K562 (cell line): ENCODE measurements around the gene CSRNP3. TPM values are rescaled to one million over a fixed set of nuclear protein-coding genes. Genes with fewer than 3 reads are reported as not detected.

ENCODE experiments used
- ATAC-seq: fragments of 200-7000 bp; cut with Tn5 transposase; 3 replicates; pipeline ENCODE4 v1.9.1; 2020; ENCODE audit warnings: moderate library complexity
- BruUV-seq: library from RNA; stranded (reverse); fragments of 400-500 nt; replicated peaks from 2 replicates; lab custom pipeline; 2021; lab: Mats Ljungman, UMichigan
- CTCF ChIA-PET: fragments of 300-600 bp; formaldehyde crosslinking; extraction: SDS; loops from one replicate; lab custom pipeline; 2021; ENCODE audit warnings: low intra/inter-chr PET ratio; lab: Yijun Ruan, JAX
- POLR2A ChIA-PET: fragments of 300-600, 350-650 bp; sonication (Branson Sonifier 250); formaldehyde crosslinking; extraction: SDS; loops from one replicate; lab custom pipeline; 2021; ENCODE audit warnings: antibody characterized with exemption, inconsistent platforms; lab: Yijun Ruan, JAX
- DNase-seq, 4 experiments: peaks; one replicate each; pipeline versions ENCODE4 v3.0.0 to v3.0.0-alpha.2; 2011 to 2018; ENCODE audit warnings: low spot score in 3 of 4, mixed read lengths in 3 of 4; ENCODE audit errors: extremely low read depth in 1 of 4
- FAIRE-seq: peaks from 2 replicates; lab custom pipeline; 2011; peaks lifted over from hg19 to GRCh38; lab: Jason Lieb, UNC
- H2AFZ ChIP-seq: 2 replicates; pipeline ENCODE4 v1.6.0; 2011; ENCODE audit warnings: low read depth, low read length, control low read depth, inconsistent platforms
- H3K27ac ChIP-seq: fragments of 200-600 bp; 3 replicates; pipeline ENCODE4 v1.8.0; 2011; ENCODE audit warnings: low read depth, mild to moderate bottlenecking, control low read depth, inconsistent platforms, low read length, moderate library complexity, mixed read lengths; ENCODE audit errors: extremely low read depth
- H3K27me3 ChIP-seq, 2 experiments: fragments of 300-600 bp in 1 of 2; 2 replicates in 1 of 2; 3 replicates in 1 of 2; pipeline versions ENCODE4 v1.6.0 to v1.8.0; 2011; ENCODE audit warnings: inconsistent platforms in 2 of 2, low read length in 2 of 2, mild to moderate bottlenecking in 1 of 2, mixed read lengths in 1 of 2, moderate library complexity in 1 of 2; ENCODE audit not compliant: control insufficient read depth in 2 of 2, insufficient read depth in 2 of 2
- H3K36me3 ChIP-seq: fragments of 300-600 bp; 3 replicates; pipeline ENCODE4 v1.8.0; 2011; ENCODE audit warnings: mild to moderate bottlenecking, low read length, inconsistent platforms; ENCODE audit not compliant: control insufficient read depth, insufficient read depth
- H3K4me1 ChIP-seq, 2 experiments: fragments of 200-600 bp in 1 of 2; replicated peaks in 1 of 2; 2 replicates in 1 of 2; 3 replicates in 1 of 2; pipeline versions ENCODE4 v1.5.1 to v1.8.0; 2011; ENCODE audit warnings: inconsistent platforms in 2 of 2, low read length in 2 of 2, mild to moderate bottlenecking in 1 of 2, mixed read lengths in 1 of 2, moderate library complexity in 1 of 2; ENCODE audit not compliant: control insufficient read depth in 2 of 2, insufficient read depth in 2 of 2
- H3K4me2 ChIP-seq: 2 replicates; pipeline ENCODE4 v1.6.1; 2011; ENCODE audit warnings: low read length, control low read depth, inconsistent platforms, mixed read lengths; ENCODE audit not compliant: insufficient read depth
- H3K4me3 ChIP-seq: fragments of 200-600 bp; sonication (generic), shearing (Covaris generic); 2 replicates; pipeline ENCODE4 v1.5.1; 2016; ENCODE audit warnings: control low read depth, inconsistent platforms
- H3K79me2 ChIP-seq: fragments of 200-600 bp; 3 replicates; pipeline ENCODE4 v1.8.0; 2011; ENCODE audit warnings: low read length, inconsistent platforms; ENCODE audit not compliant: control insufficient read depth, insufficient read depth
- H3K9ac ChIP-seq, 2 experiments: 2 replicates each; pipeline versions ENCODE4 v1.6.0 to v1.6.1; 2011; ENCODE audit warnings: low read depth in 2 of 2, low read length in 2 of 2, control low read depth in 1 of 2, inconsistent platforms in 1 of 2, mild to moderate bottlenecking in 1 of 2, mixed read lengths in 1 of 2; ENCODE audit not compliant: insufficient read depth in 1 of 2
- H3K9me1 ChIP-seq: one replicate; pipeline ENCODE4 v1.6.0; 2011; ENCODE audit warnings: inconsistent platforms, mild to moderate bottlenecking, low read length, moderate library complexity; ENCODE audit not compliant: control insufficient read depth, insufficient read depth
- H3K9me3 ChIP-seq: replicated peaks from 2 replicates; pipeline ENCODE4 v1.5.1; 2011; ENCODE audit warnings: low read depth, low read length, inconsistent platforms; ENCODE audit not compliant: control insufficient read depth, insufficient read depth
- H4K20me1 ChIP-seq: replicated peaks from 2 replicates; pipeline ENCODE4 v1.6.1; 2011; ENCODE audit warnings: low read length, inconsistent platforms, mixed read lengths; ENCODE audit not compliant: control insufficient read depth, insufficient read depth
- CAMTA2 ChIP-seq: fragments of 250-450 bp; sonication (Bioruptor Pico); conservative IDR thresholded peaks from 2 replicates; pipeline ENCODE4 v1.5.1; 2022
- CBX5 ChIP-seq: IDR thresholded peaks from 2 replicates; pipeline ENCODE4 v1.6.1; 2014; ENCODE audit warnings: low read depth, borderline replicate concordance
- CHD1 ChIP-seq: fragments of 200-600 bp; sonication (generic); IDR thresholded peaks from one replicate; pipeline ENCODE4 v1.6.1; 2012; ENCODE audit warnings: mild to moderate bottlenecking, moderate library complexity, low read length, inconsistent platforms
- CTBP1 ChIP-seq: fragments of 450-650 bp; IDR thresholded peaks from 2 replicates; pipeline ENCODE4 v1.6.1; 2016; ENCODE audit warnings: borderline replicate concordance
- FOXP1 ChIP-seq: sonication (generic); formaldehyde crosslinking; IDR thresholded peaks from 2 replicates; pipeline ENCODE4 v1.8.0; 2022; ENCODE audit warnings: mild to moderate bottlenecking, missing genetic modification reagents
- ILF3 ChIP-seq: fragments of 450-650 bp; IDR thresholded peaks from 2 replicates; pipeline ENCODE4 v1.6.1; 2018; ENCODE audit warnings: antibody characterized with exemption, mild to moderate bottlenecking, moderate library complexity, borderline replicate concordance
- KLF6 ChIP-seq: fragments of 250-450 bp; sonication (Bioruptor Pico); IDR thresholded peaks from 2 replicates; pipeline ENCODE4 v1.4.0; 2020; ENCODE audit warnings: mild to moderate bottlenecking, moderate library complexity, borderline replicate concordance
- POLR2AphosphoS5 ChIP-seq: IDR thresholded peaks from 2 replicates; pipeline ENCODE4 v1.6.1; 2011; ENCODE audit warnings: mild to moderate bottlenecking, low read depth, low read length, moderate library complexity; ENCODE audit not compliant: control insufficient read depth, insufficient read depth
- RBM15 ChIP-seq: fragments of 200-400 bp; formaldehyde crosslinking; IDR thresholded peaks from 2 replicates; pipeline ENCODE4 v1.6.1; 2018; ENCODE audit warnings: mild to moderate bottlenecking, low read length, moderate library complexity; ENCODE audit not compliant: insufficient read depth
- SRSF7 ChIP-seq: fragments of 200-400 bp; formaldehyde crosslinking; optimal IDR thresholded peaks from 2 replicates; pipeline ENCODE3; 2017; ENCODE audit warnings: mild to moderate bottlenecking, low read depth, low read length
- THRAP3 ChIP-seq: fragments of 450-650 bp; IDR thresholded peaks from 2 replicates; pipeline ENCODE4 v1.6.1; 2016; ENCODE audit warnings: mild to moderate bottlenecking, inconsistent platforms, borderline replicate concordance
- ZNF133 ChIP-seq: fragments of 250-450 bp; sonication (Bioruptor Pico); IDR thresholded peaks from 2 replicates; pipeline ENCODE4 v1.4.0; 2020; ENCODE audit warnings: mild to moderate bottlenecking
- ZNF134 ChIP-seq: fragments of 250-450 bp; sonication (Bioruptor Pico); conservative IDR thresholded peaks from 2 replicates; pipeline ENCODE4 v1.4.0; 2020
- WGBS: fragments of 100-300 bp; shearing (Covaris generic); methylation state at CpG from one replicate; pipeline ENCODE4 v1.1.6; 2016; ENCODE audit warnings: low coverage, mixed read lengths; ENCODE audit not compliant: insufficient coverage; ENCODE audit errors: missing lambda C conversion rate; 5-methylcytosine and 5-hydroxymethylcytosine counted together
- in situ Hi-C: fragments of 300-500 bp; cut with MboI; formaldehyde crosslinking; loops from 4 replicates; pipeline ENCODE4 v1.15.0; 2018; ENCODE audit warnings: inconsistent platforms, mixed read lengths
- intact Hi-C: fragments of 100-400 bp; cut with micrococcal nuclease; formaldehyde crosslinking; loops from 2 replicates; pipeline ENCODE4 v1.14.2; 2022
- polyA plus RNA-seq, 8 experiments: library from polyadenylated mRNA; depleted of rRNA in 4 of 8; stranded (reverse) in 5 of 8; unstranded in 3 of 8; fragments of >200 nt; fragmentation: Nextera tagmentation in 2 of 8; fragmentation: Illumina TruSeq in 1 of 8; extraction: Ambion mirVana in 2 of 8; extraction: Trizol in 1 of 8; gene quantifications; 2 replicates each; pipeline versions ENCODE4 v1.2.1 to v1.2.3, GENCODE V29; 2011 to 2014; ENCODE audit warnings: inconsistent platforms in 1 of 8, missing spikeins in 1 of 8
- total RNA-seq, 7 experiments: library from RNA; depleted of rRNA in 6 of 7; stranded (reverse); fragments of >200 nt in 6 of 7; fragmentation: Illumina TruSeq in 2 of 7; extraction: Trizol in 2 of 7; gene quantifications; 2 replicates each; pipeline versions ENCODE4 v1.2.1 to v1.2.3, GENCODE V29; 2011 to 2021; ENCODE audit warnings: low replicate concordance in 1 of 7
- TF ChIP-seq, protein P1 (sequence below), 3 experiments: fragments of 200-800 bp in 1 of 3; fragments of 250-450 bp in 1 of 3; fragments of 450-650 bp in 1 of 3; sonication (Bioruptor Pico) in 1 of 3; sonication (Bioruptor generic) in 1 of 3; formaldehyde crosslinking in 1 of 3; IDR thresholded peaks; 2 replicates each; pipeline versions ENCODE4 v1.6.1 to v1.8.0; 2016 to 2022; ENCODE audit warnings: mild to moderate bottlenecking in 2 of 3, missing genetic modification characterization in 2 of 3, missing compliant biosample characterization in 1 of 3, moderate library complexity in 1 of 3
- TF ChIP-seq, protein P2 (sequence below): fragments of 250-450 bp; sonication (Bioruptor Pico); IDR thresholded peaks from 2 replicates; pipeline ENCODE4 v1.8.0; 2022; ENCODE audit warnings: inconsistent platforms, mild to moderate bottlenecking, moderate library complexity, borderline replicate concordance
- TF ChIP-seq, protein P3 (sequence below): fragments of 250-450 bp; sonication (Bioruptor Pico); IDR thresholded peaks from 2 replicates; pipeline ENCODE4 v1.4.0; 2020; ENCODE audit warnings: borderline replicate concordance
- TF ChIP-seq, protein P4 (sequence below): sonication (generic); formaldehyde crosslinking; IDR thresholded peaks from 2 replicates; pipeline ENCODE4 v1.8.0; 2022; ENCODE audit warnings: mild to moderate bottlenecking, missing genetic modification reagents

Gene CSRNP3
- total and polyA plus RNA-seq, 9 of the 15 experiments (the other 6 are each of a cell fraction or from before 2014, with no cell fraction given): not detected

- no peak overlapping the region for H3K4me2 ChIP-seq
- H3K4me1 ChIP-seq: no peaks in the 10 kb centered on the region
- ATAC-seq: no peak
- no peaks in the 10 kb centered on the region for H3K36me3 ChIP-seq
- H3K27ac ChIP-seq: no peak overlapping the region
- no peaks in the 10 kb centered on the region for H3K9me3 ChIP-seq
- H3K79me2 ChIP-seq: no peaks in the 10 kb centered on the region
- in situ Hi-C loops (no loop called here), intact Hi-C loops (no loop called here)
- CTCF ChIA-PET: no interaction called here
- WGBS: 0% methylated on average over 3 of the region's 3 CpGs
- H3K4me3 ChIP-seq: no peak overlapping the region
- POLR2A ChIA-PET: no interaction called here
- no TSS peak for BruUV-seq
- FAIRE-seq: no peak
- no peaks in the 10 kb centered on the region for H3K27me3 ChIP-seq
- H2AFZ ChIP-seq: no peak overlapping the region
- no peaks in the 10 kb centered on the region for H3K9me1 ChIP-seq
- no peaks in the 10 kb centered on the region for H4K20me1 ChIP-seq
- no peak overlapping the region for H3K9ac ChIP-seq
- DNase-seq: no peak
- TF ChIP-seq, protein P1, sequence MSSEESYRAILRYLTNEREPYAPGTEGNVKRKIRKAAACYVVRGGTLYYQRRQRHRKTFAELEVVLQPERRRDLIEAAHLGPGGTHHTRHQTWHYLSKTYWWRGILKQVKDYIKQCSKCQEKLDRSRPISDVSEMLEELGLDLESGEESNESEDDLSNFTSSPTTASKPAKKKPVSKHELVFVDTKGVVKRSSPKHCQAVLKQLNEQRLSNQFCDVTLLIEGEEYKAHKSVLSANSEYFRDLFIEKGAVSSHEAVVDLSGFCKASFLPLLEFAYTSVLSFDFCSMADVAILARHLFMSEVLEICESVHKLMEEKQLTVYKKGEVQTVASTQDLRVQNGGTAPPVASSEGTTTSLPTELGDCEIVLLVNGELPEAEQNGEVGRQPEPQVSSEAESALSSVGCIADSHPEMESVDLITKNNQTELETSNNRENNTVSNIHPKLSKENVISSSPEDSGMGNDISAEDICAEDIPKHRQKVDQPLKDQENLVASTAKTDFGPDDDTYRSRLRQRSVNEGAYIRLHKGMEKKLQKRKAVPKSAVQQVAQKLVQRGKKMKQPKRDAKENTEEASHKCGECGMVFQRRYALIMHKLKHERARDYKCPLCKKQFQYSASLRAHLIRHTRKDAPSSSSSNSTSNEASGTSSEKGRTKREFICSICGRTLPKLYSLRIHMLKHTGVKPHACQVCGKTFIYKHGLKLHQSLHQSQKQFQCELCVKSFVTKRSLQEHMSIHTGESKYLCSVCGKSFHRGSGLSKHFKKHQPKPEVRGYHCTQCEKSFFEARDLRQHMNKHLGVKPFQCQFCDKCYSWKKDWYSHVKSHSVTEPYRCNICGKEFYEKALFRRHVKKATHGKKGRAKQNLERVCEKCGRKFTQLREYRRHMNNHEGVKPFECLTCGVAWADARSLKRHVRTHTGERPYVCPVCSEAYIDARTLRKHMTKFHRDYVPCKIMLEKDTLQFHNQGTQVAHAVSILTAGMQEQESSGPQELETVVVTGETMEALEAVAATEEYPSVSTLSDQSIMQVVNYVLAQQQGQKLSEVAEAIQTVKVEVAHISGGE (CRISPR knock-in tag; IDR thresholded peaks at IDR 0.05): no peak
- TF ChIP-seq FOXP1 (CRISPR knock-in tag): no peak
- no peak for TF ChIP-seq CAMTA2 (CRISPR knock-in tag)
- no peak for TF ChIP-seq KLF6 (CRISPR knock-in tag)
- TF ChIP-seq, protein P2, sequence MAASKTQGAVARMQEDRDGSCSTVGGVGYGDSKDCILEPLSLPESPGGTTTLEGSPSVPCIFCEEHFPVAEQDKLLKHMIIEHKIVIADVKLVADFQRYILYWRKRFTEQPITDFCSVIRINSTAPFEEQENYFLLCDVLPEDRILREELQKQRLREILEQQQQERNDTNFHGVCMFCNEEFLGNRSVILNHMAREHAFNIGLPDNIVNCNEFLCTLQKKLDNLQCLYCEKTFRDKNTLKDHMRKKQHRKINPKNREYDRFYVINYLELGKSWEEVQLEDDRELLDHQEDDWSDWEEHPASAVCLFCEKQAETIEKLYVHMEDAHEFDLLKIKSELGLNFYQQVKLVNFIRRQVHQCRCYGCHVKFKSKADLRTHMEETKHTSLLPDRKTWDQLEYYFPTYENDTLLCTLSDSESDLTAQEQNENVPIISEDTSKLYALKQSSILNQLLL: no peak
- TF ChIP-seq, protein P3, sequence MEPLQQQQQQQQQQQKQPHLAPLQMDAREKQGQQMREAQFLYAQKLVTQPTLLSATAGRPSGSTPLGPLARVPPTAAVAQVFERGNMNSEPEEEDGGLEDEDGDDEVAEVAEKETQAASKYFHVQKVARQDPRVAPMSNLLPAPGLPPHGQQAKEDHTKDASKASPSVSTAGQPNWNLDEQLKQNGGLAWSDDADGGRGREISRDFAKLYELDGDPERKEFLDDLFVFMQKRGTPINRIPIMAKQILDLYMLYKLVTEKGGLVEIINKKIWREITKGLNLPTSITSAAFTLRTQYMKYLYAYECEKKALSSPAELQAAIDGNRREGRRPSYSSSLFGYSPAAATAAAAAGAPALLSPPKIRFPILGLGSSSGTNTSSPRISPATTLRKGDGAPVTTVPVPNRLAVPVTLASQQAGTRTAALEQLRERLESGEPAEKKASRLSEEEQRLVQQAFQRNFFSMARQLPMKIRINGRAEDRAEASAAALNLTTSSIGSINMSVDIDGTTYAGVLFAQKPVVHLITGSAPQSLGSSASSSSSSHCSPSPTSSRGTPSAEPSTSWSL (CRISPR knock-in tag): no peak
- TF ChIP-seq CHD1: no peak
- no peak for TF ChIP-seq RBM15
- no peak for TF ChIP-seq THRAP3
- no peak for TF ChIP-seq CTBP1
- TF ChIP-seq CBX5: no peak
- TF ChIP-seq ILF3: no peak
- TF ChIP-seq SRSF7: no peak
- TF ChIP-seq ZNF134 (CRISPR knock-in tag): no peak
- no peak for TF ChIP-seq ZNF133 (CRISPR knock-in tag)
- no peak for TF ChIP-seq POLR2AphosphoS5
- TF ChIP-seq, protein P4, sequence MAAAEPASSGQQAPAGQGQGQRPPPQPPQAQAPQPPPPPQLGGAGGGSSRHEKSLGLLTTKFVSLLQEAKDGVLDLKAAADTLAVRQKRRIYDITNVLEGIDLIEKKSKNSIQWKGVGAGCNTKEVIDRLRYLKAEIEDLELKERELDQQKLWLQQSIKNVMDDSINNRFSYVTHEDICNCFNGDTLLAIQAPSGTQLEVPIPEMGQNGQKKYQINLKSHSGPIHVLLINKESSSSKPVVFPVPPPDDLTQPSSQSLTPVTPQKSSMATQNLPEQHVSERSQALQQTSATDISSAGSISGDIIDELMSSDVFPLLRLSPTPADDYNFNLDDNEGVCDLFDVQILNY (CRISPR knock-in tag): no peak
Measured at GRCh38 chr2:165630236-165630635, 160.7 kb downstream of the CSRNP3 start.
